Right lobe of liver (tissue), 6 donors: ENCODE measurements around the gene HOXA11. TPM values are rescaled to one million over a fixed set of nuclear protein-coding genes. Genes with fewer than 3 reads are reported as not detected.

Experiments
- ATAC-seq, 4 donors: fragments of 200-7000 bp; cut with Tn5 transposase; one replicate each; pipeline ENCODE4 v1.9.1; 2020; ENCODE audit warnings: mild to moderate bottlenecking in 4 of 4, moderate library complexity in 4 of 4
- DNase-seq, 3 donors: peaks; one replicate each; pipeline ENCODE4 v3.0.0-alpha.2; 2020
- H3K27ac ChIP-seq, 3 donors: fragments of 200-600 bp; one replicate each; pipeline ENCODE4 v1.8.0; 2022
- H3K27me3 ChIP-seq, 2 donors: fragments of 200-600 bp; one replicate each; pipeline ENCODE4 v1.8.0; 2022
- H3K36me3 ChIP-seq, 4 donors: fragments of 200-600 bp; sonication (generic) in 1 of 4; one replicate each; pipeline versions ENCODE4 v1.5.1 to v1.8.0; 2017 to 2022; ENCODE audit warnings: control low read depth in 1 of 4
- H3K4me1 ChIP-seq, 4 donors: fragments of 200-600 bp; sonication (generic) in 1 of 4; one replicate each; pipeline versions ENCODE4 v1.5.1 to v1.8.0; 2017 to 2022; ENCODE audit warnings: control low read depth in 1 of 4
- H3K4me3 ChIP-seq, 3 donors: fragments of 200-600 bp; one replicate each; pipeline ENCODE4 v1.8.0; 2022
- H3K9me3 ChIP-seq, 4 donors: fragments of 200-600 bp; sonication (generic) in 1 of 4; one replicate each; pipeline versions ENCODE4 v1.5.1 to v1.8.0; 2017 to 2022; ENCODE audit warnings: control low read depth in 1 of 4
- CTCF ChIP-seq, 4 donors: fragments of 200-600 bp in 3 of 4; fragments of 450-650 bp in 1 of 4; IDR thresholded peaks; one replicate each; pipeline versions ENCODE4 v1.5.1 to v1.8.0; 2016 to 2022; ENCODE audit warnings: antibody characterized with exemption in 4 of 4, mild to moderate bottlenecking in 2 of 4
- POLR2A ChIP-seq: fragments of 450-650 bp; IDR thresholded peaks from one replicate; pipeline ENCODE4 v1.6.1; 2017; ENCODE audit warnings: antibody characterized with exemption, mild to moderate bottlenecking
- WGBS: methylation state at CpG from one replicate; pipeline ENCODE4 v1.1.6; 2018; ENCODE audit warnings: low coverage, low lambda C conversion rate; ENCODE audit not compliant: insufficient coverage; ENCODE audit errors: missing lambda C conversion rate; 5-methylcytosine and 5-hydroxymethylcytosine counted together
- intact Hi-C, 2 donors: fragments of 100-400 bp; cut with DNase I; formaldehyde crosslinking; loops; one replicate each; pipeline versions ENCODE4 v1.11.2 to v1.14.1; 2022
- microRNA counts: library from miRNA; unstranded; fragments of <30 nt; microRNA quantifications from one replicate; lab custom pipeline; 2016
- microRNA-seq, 2 donors: library from miRNA; unstranded; fragments of <30 nt; microRNA quantifications; one replicate each; pipeline ENCODE4, GENCODE V29; 2019 to 2020
- small RNA-seq, 2 experiments: library from RNA; depleted of rRNA; stranded (forward); fragments of <200 nt; gene quantifications; one replicate each; pipeline ENCODE3, GENCODE V24; 2016
- total RNA-seq, 6 experiments: library from RNA; depleted of rRNA in 2 of 6; stranded (reverse); fragments of >200 nt in 2 of 6; fragmentation: NEBNext Ultra II Directional in 3 of 6; extraction: Animal tissue kit (Norgen Biotek cat#: 25700) in 3 of 6; gene quantifications; one replicate each; pipeline versions ENCODE4 v1.1.0 to v1.2.4, GENCODE V29; 2016 to 2023
- donor health status: DM: no; HTN: yes; CAD: no.
- donor health status: DM: no; HTN: no; CAD: no.
- donor health status: DM: no; HTN: no; CAD: no.
- donor health status: DM: no; HTN: yes; CAD: no.
- donor health status: DM: no; HTN: yes; CAD: no.

Gene HOXA11
- total RNA-seq, 6 experiments from 2014 or later, result not detected

GRCh38 chr7:27133409-27134231, 51.4 kb downstream of the HOXA11 start:
- WGBS, result 30% methylated on average over 18 of the region's 18 CpGs
- H3K4me3 ChIP-seq, result no peak overlapping the region
- H3K27ac ChIP-seq, result no peak overlapping the region
- DNase-seq (no peak), ATAC-seq (no peak)
- H3K36me3 ChIP-seq, result no peaks in the 10 kb centered on the region
- H3K9me3 ChIP-seq, result no peaks in the 10 kb centered on the region
- peaks cover 0 to 31% of the 10 kb centered on the region in 2 donors for H3K27me3 ChIP-seq
- no peaks in the 10 kb centered on the region for H3K4me1 ChIP-seq
- no peak for TF ChIP-seq CTCF (IDR thresholded peaks at IDR 0.05)
- TF ChIP-seq POLR2A, result no peak
- intact Hi-C loops, result no loop called here

DNA sequence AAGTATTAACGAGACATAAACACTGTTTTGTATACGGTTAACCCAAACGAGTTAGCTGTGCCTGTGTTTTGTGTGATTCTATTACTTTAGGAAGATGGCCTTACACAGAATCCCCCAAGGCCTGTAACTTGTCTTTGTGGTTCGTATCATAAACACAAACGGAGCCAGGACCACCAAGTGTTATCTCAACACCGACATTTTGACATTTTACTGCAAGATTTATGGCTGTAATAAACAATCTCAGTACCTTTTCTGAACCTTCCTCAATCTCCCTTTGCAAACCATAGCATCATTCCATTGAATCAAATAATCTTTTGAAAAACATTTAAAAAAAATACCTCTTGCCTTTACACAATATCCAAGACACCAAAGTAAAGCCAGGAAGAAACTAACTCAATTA, 52.1 kb downstream of the HOXA11 start:
- Histone ChIP-seq H3K27me3 (peaks cover 0 to 27% of the 10 kb centered on the region in 2 donors), H3K36me3 (no peaks in the 10 kb centered on the region), H3K4me1 (no peaks in the 10 kb centered on the region), H3K27ac (no peak overlapping the region), H3K4me3 (no peak overlapping the region), H3K9me3 (no peaks in the 10 kb centered on the region)
- TF ChIP-seq POLR2A (no peak), CTCF (IDR thresholded peaks at IDR 0.05) (no peak)
- DNase-seq (no peak), ATAC-seq (no peak)
- intact Hi-C loops, result no loop called here
- 30% methylated on average over 6 of the region's 6 CpGs for WGBS

- no peak for DNase-seq
- 27% methylated on average over 2 of the region's 2 CpGs for WGBS
- Histone ChIP-seq H3K9me3 (no peaks in the 10 kb centered on the region), H3K4me3 (no peak overlapping the region), H3K4me1 (no peaks in the 10 kb centered on the region), H3K27me3 (peaks cover 0 to 27% of the 10 kb centered on the region in 2 donors), H3K36me3 (no peaks in the 10 kb centered on the region), H3K27ac (no peak overlapping the region)
- TF ChIP-seq POLR2A (no peak), CTCF (IDR thresholded peaks at IDR 0.05) (no peak)
- intact Hi-C loops, result no loop called here
- ATAC-seq, result no peak
These were observed 52.8 kb downstream of the HOXA11 start for GRCh38 chr7:27132214-27132613.

DNA sequence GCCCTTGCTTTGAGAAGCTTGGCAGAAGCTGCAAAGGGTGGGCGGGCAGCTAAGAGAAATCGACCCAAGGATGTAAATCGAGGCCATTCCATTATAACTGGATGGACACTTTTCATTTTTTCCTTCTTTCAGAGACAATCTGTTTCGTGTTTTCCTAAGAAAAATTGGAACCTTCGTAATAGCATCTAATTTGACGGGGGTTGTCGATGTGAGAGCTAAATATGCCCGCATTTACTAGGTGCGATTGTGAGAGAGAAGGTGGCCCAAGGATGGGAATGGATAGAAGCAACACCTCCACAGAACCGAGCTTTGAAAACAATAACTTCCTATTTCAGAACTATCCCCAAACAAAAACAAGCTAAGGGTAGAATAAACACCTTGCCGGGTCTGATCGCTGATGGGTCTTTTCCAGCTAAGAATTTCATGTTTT, 53.6 kb downstream of the HOXA11 start:
- H3K36me3 ChIP-seq, result no peaks in the 10 kb centered on the region
- WGBS, result 19% methylated on average over 12 of the region's 12 CpGs
- TF ChIP-seq POLR2A (no peak), CTCF (IDR thresholded peaks at IDR 0.05) (no peak)
- H3K4me3 ChIP-seq, result peak overlapping the region; percentile 35 to 54 (median 41)
- DNase-seq, result no peak
- no peaks in the 10 kb centered on the region for H3K4me1 ChIP-seq
- intact Hi-C loops, result no loop called here
- H3K27me3 ChIP-seq, result peaks cover 0 to 27% of the 10 kb centered on the region in 2 donors
- no peak for ATAC-seq
- H3K27ac ChIP-seq, result peak overlapping the region in 2 of 3 donors; percentile 57 to 59
- no peaks in the 10 kb centered on the region for H3K9me3 ChIP-seq

MicroRNAs encoded within 50 kb of the gene (microRNA counts, 767-probe panel; counts per million panel counts)
- 237 counts per million for microRNA hsa-miR-196b-5p (lab: Ali Mortazavi, UCI)

Small RNA genes lying within 50 kb of the gene (microRNA-seq; reads per million reads assigned to microRNA genes)
- 27.2 to 49.6 reads per million in 2 donors for gene MIR196B

Small RNA genes lying within 50 kb of the gene (small RNA-seq; reads per million reads assigned to genes)
- gene AC004080.5, result 0 reads per million in 2 experiments
- 0 reads per million in 2 experiments for gene RF02140
- gene RF02141, result 0 reads per million in 2 experiments

Other genes starting within 250 kb of the HOXA11 start
- under 1 TPM in 5 of 6 experiments, not detected in 1; 0.09 to 0.31 (median 0.17) TPM for gene HOXA1, start 89.2 kb downstream of the HOXA11 start, total RNA-seq
- under 1 TPM in 3 of 6 experiments, not detected in 3; 0.16 to 0.19 (median 0.17) TPM for gene HOXA2, start 82.5 kb downstream of the HOXA11 start, total RNA-seq
- 1 to 10 TPM in 1 of 6 experiments, under 1 TPM in 4, not detected in 1; 0.55 to 1.6 (median 0.75) TPM for gene HOXA4, start 54.5 kb downstream of the HOXA11 start, total RNA-seq
- 1 to 10 TPM in 2 of 6 experiments, under 1 TPM in 4; 0.18 to 1.5 (median 0.65) TPM for gene HOXA5, start 41.6 kb downstream of the HOXA11 start, total RNA-seq
- not detected for gene HOXA6, start 37.5 kb downstream of the HOXA11 start, total RNA-seq
- gene HOXA3, start 32.6 kb downstream of the HOXA11 start, total RNA-seq, result under 1 TPM in 4 of 6 experiments, not detected in 2; 0.17 to 0.26 (median 0.25) TPM
- gene HOXA7, start 28.6 kb downstream of the HOXA11 start, total RNA-seq, result not detected
- gene HOXA9, start 19.7 kb downstream of the HOXA11 start, total RNA-seq, result under 1 TPM in 1 of 6 experiments, not detected in 5; 0.09 TPM
- not detected for gene HOXA10, start 10.9 kb downstream of the HOXA11 start, total RNA-seq
- gene HOXA13, start 14.9 kb upstream of the HOXA11 start, total RNA-seq, result not detected
- gene EVX1, start 57.6 kb upstream of the HOXA11 start, total RNA-seq, result not detected